ENCODE measurements around the gene PATL1. TPM values are rescaled to one million over a fixed set of nuclear protein-coding genes. Genes with fewer than 3 reads are reported as not detected.

PATL1 gene
- total and polyA plus RNA-seq, 4 donors = 8.2 to 29.6 (median 16.7) TPM

DNA sequence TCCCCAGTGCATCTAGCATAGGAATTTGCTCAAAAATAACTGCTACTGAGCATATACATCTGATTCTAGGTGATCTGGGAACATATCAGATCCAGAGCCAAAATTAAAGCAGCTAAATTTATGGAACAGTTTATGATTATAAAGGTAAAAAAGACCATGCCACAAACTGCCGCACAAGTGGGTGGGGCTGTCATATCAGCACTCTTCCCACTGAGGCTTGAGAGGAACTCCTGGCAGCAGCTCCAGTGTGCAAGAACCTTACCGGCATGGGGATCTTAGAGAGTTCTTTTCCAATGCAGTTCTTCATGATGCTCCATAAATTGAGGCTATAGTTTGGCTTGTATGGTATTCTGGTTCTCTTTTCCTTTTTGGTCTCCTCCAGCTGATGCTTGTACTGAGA, 68.6 kb downstream of the PATL1 start:
- no peaks in the 10 kb centered on the region for H3K9me3 ChIP-seq (ENCODE audit: control insufficient read depth, low read length)
- DNase-seq (no peak), ATAC-seq (ENCODE audit: low FRiP score) (no peak)
- no peak overlapping the region for H3K27ac ChIP-seq (ENCODE audit: low read depth in 1 of 2, low read length in 2 of 2)
- intact Hi-C loops (cut with DNase I) = no loop called here
- no peaks in the 10 kb centered on the region for H3K4me1 ChIP-seq (ENCODE audit: control insufficient read depth in 1 of 2, insufficient read depth in 2 of 2, low read length in 2 of 2)
- H3K4me3 ChIP-seq (ENCODE audit: low read length in 2 of 2) = no peak overlapping the region
- WGBS, 2 donors = 87 to 92% methylated on average over 2 of the region's 2 CpGs
- H3K36me3 ChIP-seq (ENCODE audit: control insufficient read depth in 1 of 2, insufficient read depth in 2 of 2, low read length in 1 of 2) = peaks cover 9 to 17% of the 10 kb centered on the region in 2 donors
- H3K27me3 ChIP-seq (ENCODE audit: control insufficient read depth in 1 of 2, insufficient read depth in 2 of 2, low read length in 1 of 2) = no peaks in the 10 kb centered on the region

DNA sequence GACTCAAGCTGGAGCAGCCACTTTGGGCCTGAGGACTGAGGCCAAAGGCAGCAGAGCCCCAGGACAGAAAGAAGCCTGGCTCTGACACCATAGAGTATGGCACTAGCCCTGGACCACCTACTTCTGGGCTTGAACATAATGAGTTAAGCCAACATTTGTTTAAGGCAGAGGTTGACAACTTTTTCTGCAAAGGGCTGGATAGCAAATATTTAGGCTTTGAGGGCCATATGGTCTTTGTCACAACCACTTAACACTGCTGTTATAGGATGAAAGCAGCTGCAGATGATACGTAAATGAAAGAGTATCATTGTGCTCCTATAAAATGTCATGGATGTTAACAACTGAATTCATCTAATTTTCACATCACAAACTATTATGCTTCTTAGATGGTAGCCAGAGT, 69.9 kb downstream of the PATL1 start:
- H3K36me3 ChIP-seq (ENCODE audit: control insufficient read depth in 1 of 2, insufficient read depth in 2 of 2, low read length in 1 of 2) = peaks cover 10 to 21% of the 10 kb centered on the region in 2 donors
- WGBS, 2 donors = 82 to 95% methylated on average over 1 of the region's 1 CpG
- intact Hi-C loops (cut with DNase I) = no loop called here

More for the DNA sequence above, 69.9 kb downstream of the PATL1 start:
- H3K27ac ChIP-seq (ENCODE audit: low read depth in 1 of 2, low read length in 2 of 2) = no peak overlapping the region
- H3K4me3 ChIP-seq (ENCODE audit: low read length in 2 of 2) = no peak overlapping the region
- no peak for ATAC-seq (ENCODE audit: low FRiP score)
- DNase-seq = no peak
- H3K27me3 ChIP-seq (ENCODE audit: control insufficient read depth in 1 of 2, insufficient read depth in 2 of 2, low read length in 1 of 2) = no peaks in the 10 kb centered on the region
- H3K4me1 ChIP-seq (ENCODE audit: control insufficient read depth in 1 of 2, insufficient read depth in 2 of 2, low read length in 2 of 2) = no peaks in the 10 kb centered on the region
- H3K9me3 ChIP-seq (ENCODE audit: control insufficient read depth, low read length) = no peaks in the 10 kb centered on the region

Small RNA genes within 50 kb of the gene (microRNA-seq; reads per million reads assigned to microRNA genes)
- gene MIR3162 = 0 to 0.99 reads per million in 2 donors

Other genes starting within 250 kb of the PATL1 start
- not detected for gene OR5A2, start 242.6 kb downstream of the PATL1 start, total RNA-seq
- not detected for gene OR5A2, start 242.6 kb downstream of the PATL1 start, polyA plus RNA-seq
- gene OR5A1, start 232.6 kb downstream of the PATL1 start, total RNA-seq = not detected
- gene OR5A1, start 232.6 kb downstream of the PATL1 start, polyA plus RNA-seq = not detected
- gene OR4D6, start 212.1 kb downstream of the PATL1 start, total RNA-seq = not detected
- gene OR4D6, start 212.1 kb downstream of the PATL1 start, polyA plus RNA-seq = not detected
- gene OR4D10, start 195.7 kb downstream of the PATL1 start, total RNA-seq = not detected
- gene OR4D10, start 195.7 kb downstream of the PATL1 start, polyA plus RNA-seq = not detected
- gene OR4D11, start 165.5 kb downstream of the PATL1 start, total RNA-seq = not detected
- gene OR4D11, start 165.5 kb downstream of the PATL1 start, polyA plus RNA-seq = not detected
- gene OR4D9, start 157.5 kb downstream of the PATL1 start, total RNA-seq = not detected
- not detected for gene OR4D9, start 157.5 kb downstream of the PATL1 start, polyA plus RNA-seq
- gene OSBP, start 53.3 kb downstream of the PATL1 start, total RNA-seq = 10 to 100 TPM; 40.4 to 42.4 TPM
- 10 to 100 TPM; 15.0 to 19.5 TPM for gene OSBP, start 53.3 kb downstream of the PATL1 start, polyA plus RNA-seq
- not detected for gene OR10V1, start 44.8 kb upstream of the PATL1 start, total RNA-seq
- not detected for gene OR10V1, start 44.8 kb upstream of the PATL1 start, polyA plus RNA-seq
- 10 to 100 TPM; 22.5 to 23.2 TPM for gene STX3, start 86.3 kb upstream of the PATL1 start, total RNA-seq
- gene STX3, start 86.3 kb upstream of the PATL1 start, polyA plus RNA-seq = 10 to 100 TPM; 12.7 to 21.0 TPM
- gene MRPL16, start 141.7 kb upstream of the PATL1 start, total RNA-seq = 10 to 100 TPM; 25.3 to 29.1 TPM
- 10 to 100 TPM; 25.0 to 46.5 TPM for gene MRPL16, start 141.7 kb upstream of the PATL1 start, polyA plus RNA-seq
- gene CBLIF, start 176.5 kb upstream of the PATL1 start, total RNA-seq = not detected
- under 1 TPM in 1 of 2 donors, not detected in 1; 0.05 TPM for gene CBLIF, start 176.5 kb upstream of the PATL1 start, polyA plus RNA-seq
- not detected for gene TCN1, start 197.4 kb upstream of the PATL1 start, total RNA-seq
- gene TCN1, start 197.4 kb upstream of the PATL1 start, polyA plus RNA-seq = not detected
- gene OOSP3, start 209.7 kb upstream of the PATL1 start, total RNA-seq = not detected
- not detected for gene OOSP3, start 209.7 kb upstream of the PATL1 start, polyA plus RNA-seq